ENCODE measurements around the gene PHF21A. TPM values are rescaled to one million over a fixed set of nuclear protein-coding genes. Genes with fewer than 3 reads are reported as not detected.

Gene PHF21A
- total and polyA plus RNA-seq, 2 of the 13 experiments (the other 11 are each of a cell fraction or from before 2014, with no cell fraction given) = 4.1 to 34.6 TPM

DNA sequence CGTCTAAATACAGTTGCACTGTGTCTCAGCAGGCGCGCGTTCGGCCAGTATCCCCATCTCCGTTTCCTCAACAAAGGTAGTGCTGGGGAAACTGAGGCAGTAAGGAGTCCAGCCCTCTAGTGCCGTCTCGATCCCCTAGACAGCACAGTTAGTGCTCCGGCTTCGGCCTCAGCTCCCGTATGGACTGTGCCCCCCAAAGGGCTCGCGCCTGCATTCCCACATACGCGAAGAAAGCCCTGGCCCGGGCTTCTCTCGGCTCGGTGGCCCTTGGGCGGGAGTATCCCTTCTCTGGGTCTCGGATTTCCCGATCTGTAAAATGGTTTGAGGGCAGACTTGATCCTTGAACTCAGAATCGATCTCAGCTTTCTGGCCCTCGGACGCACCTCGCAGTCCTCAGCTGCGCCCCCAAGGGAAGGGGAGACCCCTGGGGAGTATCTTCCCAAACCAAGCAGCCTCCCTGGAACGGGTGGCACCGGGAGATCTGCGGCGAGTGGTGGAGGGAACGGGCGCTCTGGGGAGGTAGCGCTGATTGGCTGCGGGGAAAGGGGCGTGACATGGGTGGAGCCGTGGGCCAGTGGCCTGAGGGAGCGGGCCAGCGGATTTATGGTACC is 202.8 kb downstream of the PHF21A start (continued):
- TF ChIP-seq, protein P1, sequence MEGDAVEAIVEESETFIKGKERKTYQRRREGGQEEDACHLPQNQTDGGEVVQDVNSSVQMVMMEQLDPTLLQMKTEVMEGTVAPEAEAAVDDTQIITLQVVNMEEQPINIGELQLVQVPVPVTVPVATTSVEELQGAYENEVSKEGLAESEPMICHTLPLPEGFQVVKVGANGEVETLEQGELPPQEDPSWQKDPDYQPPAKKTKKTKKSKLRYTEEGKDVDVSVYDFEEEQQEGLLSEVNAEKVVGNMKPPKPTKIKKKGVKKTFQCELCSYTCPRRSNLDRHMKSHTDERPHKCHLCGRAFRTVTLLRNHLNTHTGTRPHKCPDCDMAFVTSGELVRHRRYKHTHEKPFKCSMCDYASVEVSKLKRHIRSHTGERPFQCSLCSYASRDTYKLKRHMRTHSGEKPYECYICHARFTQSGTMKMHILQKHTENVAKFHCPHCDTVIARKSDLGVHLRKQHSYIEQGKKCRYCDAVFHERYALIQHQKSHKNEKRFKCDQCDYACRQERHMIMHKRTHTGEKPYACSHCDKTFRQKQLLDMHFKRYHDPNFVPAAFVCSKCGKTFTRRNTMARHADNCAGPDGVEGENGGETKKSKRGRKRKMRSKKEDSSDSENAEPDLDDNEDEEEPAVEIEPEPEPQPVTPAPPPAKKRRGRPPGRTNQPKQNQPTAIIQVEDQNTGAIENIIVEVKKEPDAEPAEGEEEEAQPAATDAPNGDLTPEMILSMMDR (CRISPR knock-in tag; IDR thresholded peaks at IDR 0.05) = peak; percentile 21; the same call in 1 of the 2 replicates
- TF ChIP-seq TEAD3 (CRISPR knock-in tag; optimal IDR thresholded peaks at IDR 0.05; ENCODE audit: borderline replicate concordance) = no peak
- TF ChIP-seq PHF5A (CRISPR knock-in tag; IDR thresholded peaks at IDR 0.05; ENCODE audit: low read depth, unreplicated experiment) = no peak
- no peak for TF ChIP-seq ZNF337 (CRISPR knock-in tag; IDR thresholded peaks at IDR 0.05; ENCODE audit: borderline replicate concordance, low read depth)
- TF ChIP-seq ZNF160 (CRISPR knock-in tag; IDR thresholded peaks at IDR 0.05) = no peak
- no peak for TF ChIP-seq ZNF773 (CRISPR knock-in tag; IDR thresholded peaks at IDR 0.05; ENCODE audit: borderline replicate concordance)
- TF ChIP-seq ZNF430 (CRISPR knock-in tag; IDR thresholded peaks at IDR 0.05) = no peak
- TF ChIP-seq, protein P2, sequence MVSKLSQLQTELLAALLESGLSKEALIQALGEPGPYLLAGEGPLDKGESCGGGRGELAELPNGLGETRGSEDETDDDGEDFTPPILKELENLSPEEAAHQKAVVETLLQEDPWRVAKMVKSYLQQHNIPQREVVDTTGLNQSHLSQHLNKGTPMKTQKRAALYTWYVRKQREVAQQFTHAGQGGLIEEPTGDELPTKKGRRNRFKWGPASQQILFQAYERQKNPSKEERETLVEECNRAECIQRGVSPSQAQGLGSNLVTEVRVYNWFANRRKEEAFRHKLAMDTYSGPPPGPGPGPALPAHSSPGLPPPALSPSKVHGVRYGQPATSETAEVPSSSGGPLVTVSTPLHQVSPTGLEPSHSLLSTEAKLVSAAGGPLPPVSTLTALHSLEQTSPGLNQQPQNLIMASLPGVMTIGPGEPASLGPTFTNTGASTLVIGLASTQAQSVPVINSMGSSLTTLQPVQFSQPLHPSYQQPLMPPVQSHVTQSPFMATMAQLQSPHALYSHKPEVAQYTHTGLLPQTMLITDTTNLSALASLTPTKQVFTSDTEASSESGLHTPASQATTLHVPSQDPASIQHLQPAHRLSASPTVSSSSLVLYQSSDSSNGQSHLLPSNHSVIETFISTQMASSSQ (IDR thresholded peaks at IDR 0.05; ENCODE audit: low read depth) = no peak
- TF ChIP-seq, protein P2 (CRISPR knock-in tag; IDR thresholded peaks at IDR 0.05; ENCODE audit: borderline replicate concordance) = no peak
- TF ChIP-seq, protein P3, sequence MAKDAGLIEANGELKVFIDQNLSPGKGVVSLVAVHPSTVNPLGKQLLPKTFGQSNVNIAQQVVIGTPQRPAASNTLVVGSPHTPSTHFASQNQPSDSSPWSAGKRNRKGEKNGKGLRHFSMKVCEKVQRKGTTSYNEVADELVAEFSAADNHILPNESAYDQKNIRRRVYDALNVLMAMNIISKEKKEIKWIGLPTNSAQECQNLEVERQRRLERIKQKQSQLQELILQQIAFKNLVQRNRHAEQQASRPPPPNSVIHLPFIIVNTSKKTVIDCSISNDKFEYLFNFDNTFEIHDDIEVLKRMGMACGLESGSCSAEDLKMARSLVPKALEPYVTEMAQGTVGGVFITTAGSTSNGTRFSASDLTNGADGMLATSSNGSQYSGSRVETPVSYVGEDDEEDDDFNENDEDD (CRISPR knock-in tag; IDR thresholded peaks at IDR 0.05; ENCODE audit: borderline replicate concordance) = peak; percentile 61; the same call in 1 of the 2 replicates
- no peak for TF ChIP-seq MBD4 (IDR thresholded peaks at IDR 0.05; ENCODE audit: borderline replicate concordance, low read length)
- TF ChIP-seq ZNF550 (CRISPR knock-in tag; IDR thresholded peaks at IDR 0.05; ENCODE audit: borderline replicate concordance) = peak; percentile 38; the same call in 1 of the 2 replicates
- no peak for TF ChIP-seq ZNF441 (CRISPR knock-in tag; IDR thresholded peaks at IDR 0.05; ENCODE audit: borderline replicate concordance)
- TF ChIP-seq, protein P4, sequence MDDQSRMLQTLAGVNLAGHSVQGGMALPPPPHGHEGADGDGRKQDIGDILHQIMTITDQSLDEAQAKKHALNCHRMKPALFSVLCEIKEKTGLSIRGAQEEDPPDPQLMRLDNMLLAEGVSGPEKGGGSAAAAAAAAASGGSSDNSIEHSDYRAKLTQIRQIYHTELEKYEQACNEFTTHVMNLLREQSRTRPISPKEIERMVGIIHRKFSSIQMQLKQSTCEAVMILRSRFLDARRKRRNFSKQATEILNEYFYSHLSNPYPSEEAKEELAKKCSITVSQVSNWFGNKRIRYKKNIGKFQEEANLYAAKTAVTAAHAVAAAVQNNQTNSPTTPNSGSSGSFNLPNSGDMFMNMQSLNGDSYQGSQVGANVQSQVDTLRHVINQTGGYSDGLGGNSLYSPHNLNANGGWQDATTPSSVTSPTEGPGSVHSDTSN (CRISPR knock-in tag; IDR thresholded peaks at IDR 0.05; ENCODE audit: borderline replicate concordance) = no peak
- TF ChIP-seq ZNF558 (CRISPR knock-in tag; IDR thresholded peaks at IDR 0.05; ENCODE audit: borderline replicate concordance) = no peak
